Measurements from ENCODE around the gene MS4A1. TPM values are rescaled to one million over a fixed set of nuclear protein-coding genes. Genes with fewer than 3 reads are reported as not detected.
"Not testable (repeated sequence)": the region's sequence is repeated elsewhere in the genome, so short reads cannot be mapped to it uniquely, and the experiment has no call there.

The MS4A1 gene
- not detected for total RNA-seq

- no peak for DNase-seq
- ChIA-PET CTCF (no interaction called here), POLR2A (no interaction called here)
- Mint-ChIP-seq H3K9me3 (no peaks in the 10 kb centered on the region), H3K4me3 (no peak within 1 kb of the TSS), H3K4me1 (ENCODE audit: low read depth) (peaks cover 15% of the 10 kb centered on the region), H3K27ac (no peak within 1 kb of the TSS), H3K36me3 (no peaks in the 10 kb centered on the region), H3K27me3 (peaks cover 3% of the 10 kb centered on the region)
- intact Hi-C loops (cut with micrococcal nuclease), result no loop called here
Measured at GRCh38 chr11:60455531-60456042, at the start of gene MS4A1. Gene MS4A1, plus strand, starts transcription at chr11:60455847. Its CDS starts 6,528 bp downstream, at chr11:60462375.

GRCh38 chr11:60420015-60420414, 35.6 kb upstream of the MS4A1 start:
- POLR2A ChIA-PET, result no interaction called here
- Mint-ChIP-seq H3K4me1 (ENCODE audit: low read depth) (no peaks in the 10 kb centered on the region), H3K27me3 (peaks cover 23% of the 10 kb centered on the region), H3K27ac (no peak overlapping the region), H3K36me3 (no peaks in the 10 kb centered on the region), H3K4me3 (no peak overlapping the region), H3K9me3 (no peaks in the 10 kb centered on the region)
- intact Hi-C loops (cut with micrococcal nuclease), result no loop called here
- CTCF ChIA-PET, result no interaction called here
- no peak for DNase-seq

GRCh38 chr11:60422609-60423008, 33.0 kb upstream of the MS4A1 start:
- no peak overlapping the region for H3K4me3 Mint-ChIP-seq
- H3K36me3 Mint-ChIP-seq, result no peaks in the 10 kb centered on the region
- peaks cover 14% of the 10 kb centered on the region for H3K27me3 Mint-ChIP-seq
- intact Hi-C loops (cut with micrococcal nuclease), result no loop called here
- H3K27ac Mint-ChIP-seq, result no peak overlapping the region
- no peak for DNase-seq
- CTCF ChIA-PET, result no interaction called here
- no peaks in the 10 kb centered on the region for H3K4me1 Mint-ChIP-seq (ENCODE audit: low read depth)
- POLR2A ChIA-PET, result no interaction called here
- no peaks in the 10 kb centered on the region for H3K9me3 Mint-ChIP-seq

GRCh38 chr11:60428517-60428916, 27.1 kb upstream of the MS4A1 start:
- H3K9me3 Mint-ChIP-seq, result no peaks in the 10 kb centered on the region
- ChIA-PET CTCF (no interaction called here), POLR2A (no interaction called here)
- H3K4me1 Mint-ChIP-seq (ENCODE audit: low read depth), result no peaks in the 10 kb centered on the region
- H3K4me3 Mint-ChIP-seq, result no peak overlapping the region
- DNase-seq, result no peak
- no peak overlapping the region for H3K27ac Mint-ChIP-seq
- H3K27me3 Mint-ChIP-seq, result peaks cover 26% of the 10 kb centered on the region
- intact Hi-C loops (cut with micrococcal nuclease), result no loop called here
- no peaks in the 10 kb centered on the region for H3K36me3 Mint-ChIP-seq

GRCh38 chr11:60429272-60429671, 26.4 kb upstream of the MS4A1 start, which contains the start of gene MS4A5:
Gene MS4A5, plus strand, starts transcription at chr11:60429572. Its CDS starts 103 bp downstream, at chr11:60429675.
- H3K27ac Mint-ChIP-seq, result no peak within 1 kb of the TSS
- H3K4me3 Mint-ChIP-seq, result no peak within 1 kb of the TSS
- intact Hi-C loops (cut with micrococcal nuclease), result no loop called here
- CTCF ChIA-PET, result no interaction called here
- no peak for DNase-seq
- H3K27me3 Mint-ChIP-seq, result peaks cover 26% of the 10 kb centered on the region
- POLR2A ChIA-PET, result no interaction called here
- no peaks in the 10 kb centered on the region for H3K36me3 Mint-ChIP-seq
- H3K9me3 Mint-ChIP-seq, result no peaks in the 10 kb centered on the region
- no peaks in the 10 kb centered on the region for H3K4me1 Mint-ChIP-seq (ENCODE audit: low read depth)

GRCh38 chr11:60431251-60431650, 24.4 kb upstream of the MS4A1 start:
- ChIA-PET POLR2A (no interaction called here), CTCF (no interaction called here)
- H3K4me1 Mint-ChIP-seq (ENCODE audit: low read depth), result no peaks in the 10 kb centered on the region
- intact Hi-C loops (cut with micrococcal nuclease), result no loop called here
- H3K36me3 Mint-ChIP-seq, result no peaks in the 10 kb centered on the region
- no peaks in the 10 kb centered on the region for H3K9me3 Mint-ChIP-seq
- H3K4me3 Mint-ChIP-seq, result no peak overlapping the region
- DNase-seq, result no peak
- no peak overlapping the region for H3K27ac Mint-ChIP-seq
- peaks cover 24% of the 10 kb centered on the region for H3K27me3 Mint-ChIP-seq

GRCh38 chr11:60433401-60433800, 22.2 kb upstream of the MS4A1 start:
- no peak overlapping the region for H3K4me3 Mint-ChIP-seq
- no peaks in the 10 kb centered on the region for H3K4me1 Mint-ChIP-seq (ENCODE audit: low read depth)
- no peaks in the 10 kb centered on the region for H3K9me3 Mint-ChIP-seq
- intact Hi-C loops (cut with micrococcal nuclease), result no loop called here
- H3K27ac Mint-ChIP-seq, result no peak overlapping the region
- no peaks in the 10 kb centered on the region for H3K36me3 Mint-ChIP-seq
- DNase-seq, result no peak
- peaks cover 18% of the 10 kb centered on the region for H3K27me3 Mint-ChIP-seq
- ChIA-PET POLR2A (no interaction called here), CTCF (no interaction called here)

- Mint-ChIP-seq H3K27ac (no peak overlapping the region), H3K27me3 (no peaks in the 10 kb centered on the region), H3K36me3 (no peaks in the 10 kb centered on the region), H3K4me1 (ENCODE audit: low read depth) (peaks cover 11% of the 10 kb centered on the region), H3K9me3 (no peaks in the 10 kb centered on the region), H3K4me3 (no peak overlapping the region)
- POLR2A ChIA-PET, result no interaction called here
- CTCF ChIA-PET, result no interaction called here
- intact Hi-C loops (cut with micrococcal nuclease), result no loop called here
- DNase-seq, result no peak
Measured at GRCh38 chr11:60447070-60447469, 8.6 kb upstream of the MS4A1 start.

- Mint-ChIP-seq H3K27ac (no peak overlapping the region), H3K4me3 (no peak overlapping the region), H3K36me3 (no peaks in the 10 kb centered on the region), H3K4me1 (ENCODE audit: low read depth) (peaks cover 11% of the 10 kb centered on the region), H3K27me3 (no peaks in the 10 kb centered on the region), H3K9me3 (no peaks in the 10 kb centered on the region)
- POLR2A ChIA-PET, result no interaction called here
- CTCF ChIA-PET, result no interaction called here
- intact Hi-C loops (cut with micrococcal nuclease), result no loop called here
- DNase-seq, result no peak
Measured at GRCh38 chr11:60447846-60448245, 7.8 kb upstream of the MS4A1 start.

GRCh38 chr11:60451185-60451584, 4.5 kb upstream of the MS4A1 start:
- H3K36me3 Mint-ChIP-seq; CTCF ChIA-PET; H3K27me3 Mint-ChIP-seq; DNase-seq; POLR2A ChIA-PET; intact Hi-C loops (cut with micrococcal nuclease); H3K9me3 Mint-ChIP-seq; H3K27ac Mint-ChIP-seq; H3K4me3 Mint-ChIP-seq: not testable (repeated sequence)
- peaks cover 12% of the 10 kb centered on the region for H3K4me1 Mint-ChIP-seq (ENCODE audit: low read depth)

GRCh38 chr11:60454212-60454611, 1.4 kb upstream of the MS4A1 start:
- H3K4me3 Mint-ChIP-seq, result no peak overlapping the region
- no peaks in the 10 kb centered on the region for H3K9me3 Mint-ChIP-seq
- peaks cover 3% of the 10 kb centered on the region for H3K27me3 Mint-ChIP-seq
- ChIA-PET CTCF (no interaction called here), POLR2A (no interaction called here)
- H3K36me3 Mint-ChIP-seq, result no peaks in the 10 kb centered on the region
- intact Hi-C loops (cut with micrococcal nuclease), result no loop called here
- no peak overlapping the region for H3K27ac Mint-ChIP-seq
- no peak for DNase-seq
- H3K4me1 Mint-ChIP-seq (ENCODE audit: low read depth), result peaks cover 15% of the 10 kb centered on the region

GRCh38 chr11:60457576-60457975, 1.9 kb downstream of the MS4A1 start:
- ChIA-PET CTCF (interaction anchor here (0.8 to 1.2 kb wide), 2 partner anchors 91 to 191 kb away, joined by 3 to 4 read pairs; no protein-coding TSS in a partner anchor), POLR2A (no interaction called here)
- H3K4me1 Mint-ChIP-seq (ENCODE audit: low read depth), result peaks cover 15% of the 10 kb centered on the region
- intact Hi-C loops (cut with micrococcal nuclease), result no loop called here
- peaks cover 3% of the 10 kb centered on the region for H3K27me3 Mint-ChIP-seq
- H3K9me3 Mint-ChIP-seq, result no peaks in the 10 kb centered on the region
- DNase-seq, result no peak
- no peak overlapping the region for H3K4me3 Mint-ChIP-seq
- H3K36me3 Mint-ChIP-seq, result no peaks in the 10 kb centered on the region
- no peak overlapping the region for H3K27ac Mint-ChIP-seq

- CTCF ChIA-PET, result interaction anchor here (0.9 kb wide), 1 partner anchor 96 kb away, joined by 3 read pairs; no protein-coding TSS in a partner anchor
- POLR2A ChIA-PET, result no interaction called here
- no peaks in the 10 kb centered on the region for H3K36me3 Mint-ChIP-seq
- H3K27me3 Mint-ChIP-seq, result peaks cover 3% of the 10 kb centered on the region
- H3K9me3 Mint-ChIP-seq, result no peaks in the 10 kb centered on the region
- DNase-seq, result no peak
- intact Hi-C loops (cut with micrococcal nuclease), result no loop called here
- no peak overlapping the region for H3K4me3 Mint-ChIP-seq
- H3K27ac Mint-ChIP-seq, result no peak overlapping the region
- H3K4me1 Mint-ChIP-seq (ENCODE audit: low read depth), result peaks cover 15% of the 10 kb centered on the region
Measured at GRCh38 chr11:60459345-60459744, 3.7 kb downstream of the MS4A1 start.

Measured in activated CD4-positive, alpha-beta memory T cell treated with anti-CD3 and anti-CD28 coated beads for 36 hours (primary cell).